Peyer's patch (tissue), 4 donors: ENCODE measurements around the gene UBE2D2. TPM values are rescaled to one million over a fixed set of nuclear protein-coding genes. Genes with fewer than 3 reads are reported as not detected.
"Not testable (repeated sequence)": the region's sequence is repeated elsewhere in the genome, so short reads cannot be mapped to it uniquely, and the experiment has no call there.

Source experiments
- DNase-seq, 3 donors: peaks; one replicate each; pipeline ENCODE4 v3.0.0-alpha.2; 2017 to 2019
- H3K27ac ChIP-seq, 4 donors: fragments of 200-600 bp; sonication (generic); one replicate each; pipeline ENCODE4 v1.5.1; 2016 to 2019
- H3K27me3 ChIP-seq, 2 donors: fragments of 200-600 bp; sonication (generic); one replicate each; pipeline ENCODE4 v1.5.1; 2019
- H3K36me3 ChIP-seq, 3 donors: fragments of 200-600 bp; sonication (generic); one replicate each; pipeline ENCODE4 v1.5.1; 2016 to 2019
- H3K4me1 ChIP-seq, 4 donors: fragments of 200-600 bp; sonication (generic); one replicate each; pipeline ENCODE4 v1.5.1; 2016 to 2019
- H3K4me3 ChIP-seq, 4 donors: fragments of 200-600 bp; sonication (generic); 1 replicate in 3 of 4; 2 replicates in 1 of 4; pipeline ENCODE4 v1.5.1; 2016 to 2019; ENCODE audit warnings: mild to moderate bottlenecking in 1 of 4
- H3K9me3 ChIP-seq, 4 donors: fragments of 200-600 bp; sonication (generic); one replicate each; pipeline ENCODE4 v1.5.1; 2016 to 2019; ENCODE audit warnings: mild to moderate bottlenecking in 1 of 4
- CTCF ChIP-seq, 6 experiments: fragments of 450-650 bp in 4 of 6; fragments of 200-600 bp in 2 of 6; sonication (generic) in 1 of 6; IDR thresholded peaks; one replicate each; pipeline ENCODE4 v1.5.1; 2017 to 2019; ENCODE audit warnings: antibody characterized with exemption in 6 of 6, mild to moderate bottlenecking in 3 of 6, moderate library complexity in 1 of 6
- POLR2A ChIP-seq, 2 donors: fragments of 450-650 bp; IDR thresholded peaks; one replicate each; pipeline ENCODE4 v1.5.1; 2017; ENCODE audit warnings: antibody characterized with exemption in 2 of 2, mild to moderate bottlenecking in 2 of 2, moderate library complexity in 2 of 2
- total RNA-seq, 4 donors: library from RNA; depleted of rRNA; stranded (reverse); fragments of >200 nt; gene quantifications; one replicate each; pipeline ENCODE4 v1.1.0, GENCODE V29; 2016

UBE2D2 gene
- total RNA-seq, 4 donors from 2014 or later: 60.2 to 87.9 (median 70.2) TPM

- Histone ChIP-seq H3K4me3 (no peak overlapping the region), H3K27me3 (no peaks in the 10 kb centered on the region), H3K36me3 (peaks cover 0 to 33% (median 0%) of the 10 kb centered on the region in 3 donors), H3K4me1 (peaks cover 0 to 20% (median 0%) of the 10 kb centered on the region in 4 donors), H3K27ac (no peak overlapping the region), H3K9me3 (no peaks in the 10 kb centered on the region)
- DNase-seq: peak in 1 of 3 donors; percentile 29
- no peak for TF ChIP-seq POLR2A (IDR thresholded peaks at IDR 0.05)
- TF ChIP-seq CTCF (IDR thresholded peaks at IDR 0.05): no peak
These were observed 44.7 kb downstream of the UBE2D2 start for GRCh38 chr5:139605887-139606286.

- Histone ChIP-seq H3K4me1 (peaks cover 0 to 14% (median 0%) of the 10 kb centered on the region in 4 donors), H3K36me3 (peaks cover 0 to 24% (median 0%) of the 10 kb centered on the region in 3 donors)
These were observed 50.8 kb downstream of the UBE2D2 start for GRCh38 chr5:139611703-139612584.

GRCh38 chr5:139619861-139620260 is 58.7 kb downstream of the UBE2D2 start:
- TF ChIP-seq POLR2A (IDR thresholded peaks at IDR 0.05): no peak
- no peak for TF ChIP-seq CTCF (IDR thresholded peaks at IDR 0.05)
- Histone ChIP-seq H3K4me3 (no peak overlapping the region), H3K36me3 (peaks cover 0 to 80% (median 0%) of the 10 kb centered on the region in 3 donors)

More at GRCh38 chr5:139611703-139612584, 50.8 kb downstream of the UBE2D2 start:
- peak in 1 of 3 donors; percentile 33 for DNase-seq
- TF ChIP-seq CTCF (IDR thresholded peaks at IDR 0.05) (no peak), POLR2A (IDR thresholded peaks at IDR 0.05) (no peak)
- Histone ChIP-seq H3K9me3 (no peaks in the 10 kb centered on the region), H3K4me3 (no peak overlapping the region), H3K27ac (no peak overlapping the region), H3K27me3 (no peaks in the 10 kb centered on the region)

GRCh38 chr5:139625398-139625797 is 64.3 kb downstream of the UBE2D2 start:
- H3K27me3 ChIP-seq, H3K27ac ChIP-seq, DNase-seq, H3K4me1 ChIP-seq, H3K4me3 ChIP-seq, H3K9me3 ChIP-seq: not testable (repeated sequence)
- peaks cover 0 to 72% (median 0%) of the 10 kb centered on the region in 3 donors for H3K36me3 ChIP-seq

More at GRCh38 chr5:139619861-139620260, 58.7 kb downstream of the UBE2D2 start:
- Histone ChIP-seq H3K9me3 (no peaks in the 10 kb centered on the region), H3K4me1 (no peaks in the 10 kb centered on the region), H3K27me3 (no peaks in the 10 kb centered on the region), H3K27ac (no peak overlapping the region)
- no peak for DNase-seq

GRCh38 chr5:139630855-139631254 is 69.7 kb downstream of the UBE2D2 start:
- H3K27me3 ChIP-seq: no peaks in the 10 kb centered on the region
- DNase-seq: peak in 1 of 3 donors; percentile 21
- no peak for TF ChIP-seq POLR2A (IDR thresholded peaks at IDR 0.05)
- no peak overlapping the region for H3K27ac ChIP-seq
- H3K4me3 ChIP-seq: no peak overlapping the region
- peaks cover 0 to 26% (median 0%) of the 10 kb centered on the region in 3 donors for H3K36me3 ChIP-seq
- H3K9me3 ChIP-seq: no peaks in the 10 kb centered on the region
- peaks cover under 1 to 8% (median 6%) of the 10 kb centered on the region in 4 donors for H3K4me1 ChIP-seq

- Histone ChIP-seq H3K9me3 (no peaks in the 10 kb centered on the region), H3K27me3 (no peaks in the 10 kb centered on the region), H3K27ac (no peak overlapping the region), H3K4me3 (no peak overlapping the region), H3K36me3 (peaks cover 0 to 19% (median 0%) of the 10 kb centered on the region in 3 donors), H3K4me1 (peaks cover 3 to 15% (median 14%) of the 10 kb centered on the region in 4 donors)
- peak in 1 of 3 donors; percentile 35 for DNase-seq
- TF ChIP-seq CTCF (IDR thresholded peaks at IDR 0.05) (no peak), POLR2A (IDR thresholded peaks at IDR 0.05) (no peak)
These were observed 70.5 kb downstream of the UBE2D2 start for GRCh38 chr5:139631520-139632165.
